H9 (cell line): Measurements from ENCODE around the gene SGSM2. TPM values are rescaled to one million over a fixed set of nuclear protein-coding genes. Genes with fewer than 3 reads are reported as not detected.

Experiments used
- DNase-seq: peaks from one replicate; pipeline ENCODE4 v3.0.0-alpha.2; 2017
- H2AFZ ChIP-seq: one replicate; pipeline ENCODE4 v1.6.1; 2013; ENCODE audit warnings: mild to moderate bottlenecking, low read length, control low read depth, moderate library complexity
- H2AK5ac ChIP-seq: 2 replicates; pipeline ENCODE4 v1.6.1; 2013; ENCODE audit warnings: low read length, control low read depth, mixed read lengths; ENCODE audit not compliant: insufficient read length
- H2BK120ac ChIP-seq: one replicate; pipeline ENCODE4 v1.6.1; 2013; ENCODE audit warnings: low read depth, mild to moderate bottlenecking, low read length, control low read depth, inconsistent platforms; ENCODE audit not compliant: poor library complexity, severe bottlenecking
- H2BK12ac ChIP-seq: 2 replicates; pipeline ENCODE4 v1.6.1; 2013; ENCODE audit warnings: low read length, control low read depth, mixed read lengths, low read depth; ENCODE audit not compliant: insufficient read length
- H2BK15ac ChIP-seq: 2 replicates; pipeline ENCODE4 v1.6.1; 2013; ENCODE audit warnings: low read depth, low read length, control low read depth
- H2BK20ac ChIP-seq: one replicate; pipeline ENCODE4 v1.6.1; 2013; ENCODE audit warnings: low read depth, mild to moderate bottlenecking, low read length, control low read depth, inconsistent platforms; ENCODE audit not compliant: poor library complexity, severe bottlenecking
- H2BK5ac ChIP-seq: 2 replicates; pipeline ENCODE4 v1.6.1; 2013; ENCODE audit warnings: low read length, control low read depth, mixed read lengths; ENCODE audit not compliant: insufficient read length
- H3K14ac ChIP-seq: 2 replicates; pipeline ENCODE4 v1.6.1; 2013; ENCODE audit warnings: low read length, control low read depth; ENCODE audit not compliant: insufficient read depth
- H3K18ac ChIP-seq: 2 replicates; pipeline ENCODE4 v1.6.1; 2013; ENCODE audit warnings: low read depth, mild to moderate bottlenecking, mixed read lengths, low read length, control low read depth; ENCODE audit not compliant: insufficient read length
- H3K23ac ChIP-seq: 2 replicates; pipeline ENCODE4 v1.6.1; 2013; ENCODE audit warnings: low read length, control low read depth, mixed read lengths, low read depth; ENCODE audit not compliant: insufficient read length
- H3K23me2 ChIP-seq: 2 replicates; pipeline ENCODE4 v1.6.1; 2013; ENCODE audit warnings: low read depth, mild to moderate bottlenecking, mixed read lengths, low read length, control low read depth; ENCODE audit not compliant: insufficient read length, poor library complexity, severe bottlenecking
- H3K27ac ChIP-seq: 2 replicates; pipeline ENCODE4 v1.5.1; 2013; ENCODE audit warnings: low read length, control low read depth, mixed read lengths, low read depth; ENCODE audit not compliant: insufficient read length
- H3K27me3 ChIP-seq: 2 replicates; pipeline ENCODE4 v1.6.1; 2013; ENCODE audit warnings: low read length, control low read depth, inconsistent platforms; ENCODE audit not compliant: insufficient read depth
- H3K4ac ChIP-seq: 2 replicates; pipeline ENCODE4 v1.6.1; 2013; ENCODE audit warnings: low read depth, mild to moderate bottlenecking, control low read depth, inconsistent platforms, low read length, moderate library complexity
- H3K4me1 ChIP-seq: 2 replicates; pipeline ENCODE4 v1.6.1; 2013; ENCODE audit warnings: low read length, control low read depth, inconsistent platforms; ENCODE audit not compliant: insufficient read depth
- H3K4me2 ChIP-seq: 2 replicates; pipeline ENCODE4 v1.6.1; 2013; ENCODE audit warnings: low read length, control low read depth, mixed read lengths; ENCODE audit not compliant: insufficient read length, insufficient read depth
- H3K56ac ChIP-seq: 2 replicates; pipeline ENCODE4 v1.6.1; 2013; ENCODE audit warnings: low read depth, mild to moderate bottlenecking, mixed read lengths, low read length, control low read depth; ENCODE audit not compliant: insufficient read length
- H3K79me1 ChIP-seq: 2 replicates; pipeline ENCODE4 v1.6.1; 2013; ENCODE audit warnings: low read depth, mild to moderate bottlenecking, moderate library complexity, low read length, control low read depth, inconsistent platforms; ENCODE audit not compliant: insufficient read depth, poor library complexity, severe bottlenecking
- H3K79me2 ChIP-seq: 2 replicates; pipeline ENCODE4 v1.6.1; 2013; ENCODE audit warnings: low read length, control low read depth, inconsistent platforms; ENCODE audit not compliant: insufficient read depth
- H3K9ac ChIP-seq: 2 replicates; pipeline ENCODE4 v1.6.1; 2013; ENCODE audit warnings: low read length, control low read depth, mixed read lengths; ENCODE audit not compliant: insufficient read length; ENCODE audit errors: extremely low read depth
- H3K9me3 ChIP-seq: one replicate; pipeline ENCODE4 v1.6.1; 2013; ENCODE audit warnings: low read depth, low read length, inconsistent platforms; ENCODE audit not compliant: control insufficient read depth
- H3T11ph ChIP-seq: one replicate; pipeline ENCODE4 v1.6.1; 2013; ENCODE audit warnings: mild to moderate bottlenecking, low read length, control low read depth, inconsistent platforms
- H4K20me1 ChIP-seq: one replicate; pipeline ENCODE4 v1.6.1; 2013; ENCODE audit not compliant: control insufficient read depth, insufficient read length, insufficient read depth
- H4K5ac ChIP-seq: 2 replicates; pipeline ENCODE4 v1.6.1; 2013; ENCODE audit warnings: low read depth, mild to moderate bottlenecking, mixed read lengths, low read length, control low read depth; ENCODE audit not compliant: insufficient read length
- H4K8ac ChIP-seq: replicated peaks from 2 replicates; pipeline ENCODE4 v1.6.1; 2013; ENCODE audit warnings: low read length, control low read depth, mixed read lengths, low read depth; ENCODE audit not compliant: insufficient read length
- H4K91ac ChIP-seq: 2 replicates; pipeline ENCODE4 v1.6.1; 2013; ENCODE audit warnings: low read depth, mild to moderate bottlenecking, moderate library complexity, mixed read lengths, low read length, control low read depth; ENCODE audit not compliant: insufficient read length
- H3K27ac Mint-ChIP-seq, 3 experiments: 2 replicates in 2 of 3; 3 replicates in 1 of 3; pipeline ENCODE4 v1.8.0; 2020 to 2021; ENCODE audit warnings: mixed read lengths in 3 of 3, mild to moderate bottlenecking in 1 of 3, moderate library complexity in 1 of 3
- H3K27me3 Mint-ChIP-seq: 2 replicates; pipeline ENCODE4 v1.8.0; 2021; ENCODE audit warnings: low read depth, mild to moderate bottlenecking, moderate library complexity, mixed read lengths
- H3K36me3 Mint-ChIP-seq, 3 experiments: 2 replicates in 2 of 3; 3 replicates in 1 of 3; pipeline ENCODE4 v1.8.0; 2020 to 2021; ENCODE audit warnings: low read depth in 3 of 3, mixed read lengths in 3 of 3; ENCODE audit not compliant: insufficient read depth in 1 of 3
- H3K4me1 Mint-ChIP-seq, 2 experiments: 2 replicates each; pipeline ENCODE4 v1.8.0; 2020; ENCODE audit warnings: mixed read lengths in 2 of 2
- H3K4me3 Mint-ChIP-seq, 2 experiments: 2 replicates in 1 of 2; 3 replicates in 1 of 2; pipeline ENCODE4 v1.8.0; 2020 to 2021; ENCODE audit warnings: mild to moderate bottlenecking in 2 of 2, mixed read lengths in 2 of 2, moderate library complexity in 1 of 2
- H3K9me3 Mint-ChIP-seq, 2 experiments: 2 replicates in 1 of 2; 3 replicates in 1 of 2; pipeline ENCODE4 v1.8.0; 2020; ENCODE audit warnings: mild to moderate bottlenecking in 2 of 2, mixed read lengths in 2 of 2, moderate library complexity in 1 of 2
- CTCF ChIP-seq: fragments of 200-600 bp; sonication (generic); conservative IDR thresholded peaks from 3 replicates; pipeline ENCODE4 v1.8.0; 2021; ENCODE audit warnings: antibody characterized with exemption, mild to moderate bottlenecking
- WGBS: extraction: QIAGEN DNeasy Blood & Tissue Kit; methylation state at CpG from one replicate; pipeline ENCODE4 v1.1.7; 2013; ENCODE audit warnings: missing lambda C conversion rate, low lambda C conversion rate, mixed read lengths; ENCODE audit not compliant: insufficient read length; ENCODE audit errors: extremely low coverage; 5-methylcytosine and 5-hydroxymethylcytosine counted together
- total RNA-seq: library from RNA; stranded (reverse); gene quantifications from 2 replicates; pipeline ENCODE4 v1.2.1, GENCODE V29; 2021

Gene SGSM2
- total RNA-seq, 1 experiment from 2014 or later, result 45.6 TPM

- H3K4ac ChIP-seq, result no peak overlapping the region
- H3K14ac ChIP-seq, result no peak overlapping the region
- no peaks in the 10 kb centered on the region for H3K9me3 ChIP-seq
- H2BK20ac ChIP-seq, result no peak overlapping the region
- DNase-seq, result no peak
- H4K8ac ChIP-seq, result no peak overlapping the region
- H3K18ac ChIP-seq, result no peak overlapping the region
- Mint-ChIP-seq H3K4me3 (no peak overlapping the region), H3K36me3 (peaks cover 3 to 37% (median 24%) of the 10 kb centered on the region in 3 experiments; a peak in 6 of 7 replicates), H3K9me3 (no peaks in the 10 kb centered on the region), H3K4me1 (0 out of 4 replicates have a peak, but pooled peaks cover 0 to 5% of the 10 kb centered on the region in 2 experiments), H3K27ac (peak overlapping the region in 1 of 3 experiments; percentile 60; a peak in 2 of 7 replicates), H3K27me3 (no peaks in the 10 kb centered on the region)
- no peaks in the 10 kb centered on the region for H3K23me2 ChIP-seq
- H3K79me1 ChIP-seq, result no peaks in the 10 kb centered on the region
- no peak overlapping the region for H2BK15ac ChIP-seq
- no peaks in the 10 kb centered on the region for H3K27me3 ChIP-seq
- WGBS, result no CpG with 5 or more reads among the region's 10 CpGs
- H3K4me1 ChIP-seq, result no peaks in the 10 kb centered on the region
- no peaks in the 10 kb centered on the region for H3K79me2 ChIP-seq
- H4K91ac ChIP-seq, result no peak overlapping the region
- no peak for TF ChIP-seq CTCF
- no peak overlapping the region for H2BK5ac ChIP-seq
- no peak overlapping the region for H3K56ac ChIP-seq
- no peak overlapping the region for H3T11ph ChIP-seq
- H2BK120ac ChIP-seq, result no peak overlapping the region
- H3K4me2 ChIP-seq, result no peak overlapping the region
- no peak overlapping the region for H2AFZ ChIP-seq
- H2AK5ac ChIP-seq, result no peak overlapping the region
- H4K20me1 ChIP-seq, result no peaks in the 10 kb centered on the region
- no peak overlapping the region for H3K9ac ChIP-seq
- no peak overlapping the region for H4K5ac ChIP-seq
- no peak overlapping the region for H3K27ac ChIP-seq
- no peak overlapping the region for H3K23ac ChIP-seq
- H2BK12ac ChIP-seq, result no peak overlapping the region
These were observed 40.4 kb downstream of the SGSM2 start for GRCh38 chr17:2377659-2378058.
